ENCODE results near the gene MINDY4.

The MINDY4 gene

DNA sequence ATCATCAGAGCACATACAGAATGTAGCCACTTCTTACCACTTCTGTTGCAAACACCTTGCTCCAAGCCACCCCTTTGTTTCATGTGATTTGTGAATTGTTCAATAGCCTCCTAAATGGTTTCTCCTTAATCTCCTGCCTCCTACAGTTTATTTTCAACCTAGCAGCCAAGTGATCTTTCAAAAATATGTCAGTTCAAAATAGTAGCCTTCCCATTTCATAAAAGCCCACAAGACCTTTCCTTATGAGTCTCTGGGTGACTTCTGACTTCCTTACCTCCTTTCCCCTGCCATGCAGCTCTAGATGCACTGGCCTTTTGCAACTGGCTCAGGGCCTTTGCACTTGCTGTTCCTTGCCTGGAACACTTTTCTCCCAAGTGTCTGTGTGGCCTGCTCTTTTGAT, 4.8 kb downstream of the MINDY4 start:
- DNase-seq (ENCODE audit: low read depth in 2 of 2): no peak

DNA sequence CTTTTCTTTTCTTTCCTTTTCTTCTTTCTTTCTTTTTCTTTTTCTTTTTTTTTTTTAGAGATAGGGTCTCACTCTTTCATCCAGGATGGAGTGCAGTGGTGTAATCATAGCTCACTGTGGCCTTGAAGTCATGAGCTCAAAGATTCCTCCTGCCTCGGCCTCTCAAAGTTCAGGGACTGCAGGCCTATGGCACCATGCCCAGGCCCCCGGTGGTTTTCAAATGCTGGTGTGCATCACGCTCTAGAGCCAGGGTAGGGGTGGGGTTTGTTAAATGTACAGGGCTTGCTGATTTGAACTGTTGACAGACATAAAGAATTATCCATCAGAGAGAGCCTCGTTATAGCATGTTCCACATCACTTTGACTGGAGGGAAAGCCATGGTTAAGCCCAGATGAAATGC, 5.8 kb downstream of the MINDY4 start:
- DNase-seq (ENCODE audit: low read depth in 2 of 2): no peak

DNA sequence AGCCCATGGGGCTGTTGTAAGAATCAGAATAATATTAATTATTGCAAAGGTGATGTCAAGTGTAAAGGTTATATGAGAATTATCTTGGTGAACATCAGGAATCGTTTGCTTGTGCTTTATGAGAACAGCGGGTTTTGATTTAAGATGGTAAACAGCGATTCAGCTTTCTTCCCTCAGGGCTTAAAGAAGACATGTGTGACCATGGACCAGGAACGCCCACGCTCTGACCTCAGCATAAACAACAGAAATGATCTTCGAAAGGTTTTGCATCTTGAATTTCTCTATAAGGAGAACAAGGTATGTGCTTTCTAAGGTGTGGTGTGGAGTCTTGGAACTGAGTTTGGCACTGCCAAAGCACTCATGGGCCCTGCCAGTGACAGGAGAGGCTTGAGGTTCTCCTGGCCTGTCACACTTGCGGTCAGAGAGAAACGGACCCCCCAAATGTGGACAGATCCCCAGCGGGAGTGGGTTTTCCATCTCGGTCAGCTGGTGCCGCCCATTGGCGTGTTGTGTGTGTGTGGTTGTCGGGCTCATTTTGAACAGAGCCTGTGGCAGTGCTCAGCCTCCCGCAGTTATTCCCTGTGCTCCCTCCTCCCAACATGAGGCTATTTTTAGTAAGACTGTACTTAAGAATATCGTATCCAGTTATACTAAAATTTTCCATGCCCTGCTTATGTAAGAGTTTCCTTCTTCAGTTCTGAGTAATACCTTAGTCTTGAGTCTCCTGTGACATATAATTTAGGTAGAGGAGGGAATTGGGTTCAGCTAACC, 7.2 kb downstream of the MINDY4 start:
- no peak for DNase-seq (ENCODE audit: low read depth in 2 of 2)

DNA sequence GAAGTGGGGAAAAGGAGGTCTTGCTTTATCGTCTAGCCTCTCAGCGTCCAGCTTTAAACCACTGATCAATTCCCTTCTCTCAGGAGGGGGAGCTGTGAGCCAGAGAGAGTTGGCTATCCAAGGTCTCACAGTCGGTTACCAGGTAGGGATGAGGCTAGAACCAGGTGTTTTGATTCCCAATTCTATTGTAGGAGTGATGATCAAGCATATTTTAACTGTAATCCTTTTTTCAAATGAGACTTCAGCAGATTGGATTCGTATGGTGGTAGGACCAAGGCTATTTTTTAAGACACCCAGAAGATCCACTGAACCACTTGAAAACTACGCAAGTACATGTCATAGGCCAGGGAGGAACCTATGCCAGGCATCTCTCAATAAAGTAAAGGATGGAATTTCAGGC, 8.4 kb downstream of the MINDY4 start:
- DNase-seq (ENCODE audit: low read depth in 2 of 2): no peak

DNA sequence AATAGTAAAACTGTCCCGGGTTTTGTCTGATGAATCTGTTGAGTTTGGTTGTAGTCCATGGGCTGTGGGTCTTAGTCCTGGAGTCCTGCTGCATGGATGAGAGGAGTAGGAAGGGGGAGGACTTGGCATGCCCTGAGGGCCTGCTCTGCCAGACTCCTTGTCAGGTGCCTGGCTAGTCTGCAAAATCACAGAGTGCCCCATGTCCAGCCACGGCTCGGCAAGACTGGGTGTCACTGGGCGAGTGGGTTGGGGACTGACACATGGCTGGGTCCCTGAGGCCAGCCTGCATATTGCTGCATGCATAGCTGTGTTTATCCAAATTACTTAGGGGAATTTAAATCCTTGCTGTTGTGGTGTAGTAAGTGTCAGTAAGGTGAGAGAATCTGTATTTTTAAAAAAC, 9.7 kb downstream of the MINDY4 start:
- DNase-seq (ENCODE audit: low read depth in 2 of 2): no peak

DNA sequence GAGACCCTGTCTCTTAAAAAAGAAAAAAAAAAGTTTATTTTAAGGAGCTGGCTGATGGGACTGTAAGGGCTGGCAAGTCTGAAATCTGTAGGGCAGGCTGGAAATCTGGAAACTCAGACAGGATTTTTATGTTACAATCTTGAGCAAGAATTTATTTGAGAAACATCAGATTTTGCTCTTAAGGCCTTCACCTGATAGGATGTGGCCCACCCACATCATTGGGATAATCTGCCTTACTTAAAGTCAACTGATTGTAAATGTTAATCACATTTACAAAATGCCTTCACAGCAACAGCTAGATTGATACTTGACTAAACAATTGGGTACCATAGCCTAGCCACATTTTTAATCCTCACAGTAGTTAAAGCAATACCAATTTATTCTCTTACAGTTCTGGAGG, 11.5 kb downstream of the MINDY4 start:
- no peak for DNase-seq (ENCODE audit: low read depth in 2 of 2)

DNA sequence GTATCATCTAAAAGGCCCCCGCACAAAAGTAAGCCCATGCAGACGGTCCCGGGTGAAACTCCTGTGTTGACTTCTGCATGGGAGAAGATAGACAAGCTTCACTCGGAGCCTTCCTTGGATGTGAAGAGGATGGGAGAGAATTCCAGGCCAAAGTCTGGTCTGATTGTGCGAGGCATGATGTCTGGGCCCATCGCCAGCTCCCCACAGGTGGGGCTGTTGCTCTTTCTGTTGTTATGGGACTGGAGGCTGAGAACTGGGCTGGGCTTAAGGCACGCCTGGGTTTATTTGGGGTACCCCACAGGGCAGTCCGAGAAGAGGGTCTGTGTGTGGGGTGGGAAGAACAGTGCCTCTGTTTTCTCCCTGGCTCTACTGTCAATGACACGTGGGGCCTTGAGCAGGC, 14.6 kb downstream of the MINDY4 start:
- no peak for DNase-seq (ENCODE audit: low read depth in 2 of 2)

DNA sequence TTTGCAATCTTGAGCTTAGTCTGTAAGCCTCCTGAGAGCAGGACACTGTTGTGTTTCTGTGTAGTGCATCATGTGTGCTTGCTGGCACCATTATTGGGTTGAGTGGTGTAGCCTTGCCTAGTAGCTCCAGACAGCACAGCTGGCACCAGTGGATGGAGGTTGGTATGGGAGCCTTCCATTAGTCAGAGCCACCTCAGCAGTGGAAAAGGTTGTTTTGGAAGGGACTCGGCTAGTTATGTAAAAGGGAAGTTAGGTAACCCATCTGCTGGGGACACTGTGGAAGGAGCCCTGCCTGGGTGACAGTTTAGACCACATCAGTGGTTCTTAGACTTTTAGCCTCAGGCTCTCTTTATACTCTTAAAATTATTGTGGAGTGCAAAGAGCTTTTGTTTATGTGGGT, 16.3 kb downstream of the MINDY4 start:
- no peak for DNase-seq (ENCODE audit: low read depth in 2 of 2)

DNA sequence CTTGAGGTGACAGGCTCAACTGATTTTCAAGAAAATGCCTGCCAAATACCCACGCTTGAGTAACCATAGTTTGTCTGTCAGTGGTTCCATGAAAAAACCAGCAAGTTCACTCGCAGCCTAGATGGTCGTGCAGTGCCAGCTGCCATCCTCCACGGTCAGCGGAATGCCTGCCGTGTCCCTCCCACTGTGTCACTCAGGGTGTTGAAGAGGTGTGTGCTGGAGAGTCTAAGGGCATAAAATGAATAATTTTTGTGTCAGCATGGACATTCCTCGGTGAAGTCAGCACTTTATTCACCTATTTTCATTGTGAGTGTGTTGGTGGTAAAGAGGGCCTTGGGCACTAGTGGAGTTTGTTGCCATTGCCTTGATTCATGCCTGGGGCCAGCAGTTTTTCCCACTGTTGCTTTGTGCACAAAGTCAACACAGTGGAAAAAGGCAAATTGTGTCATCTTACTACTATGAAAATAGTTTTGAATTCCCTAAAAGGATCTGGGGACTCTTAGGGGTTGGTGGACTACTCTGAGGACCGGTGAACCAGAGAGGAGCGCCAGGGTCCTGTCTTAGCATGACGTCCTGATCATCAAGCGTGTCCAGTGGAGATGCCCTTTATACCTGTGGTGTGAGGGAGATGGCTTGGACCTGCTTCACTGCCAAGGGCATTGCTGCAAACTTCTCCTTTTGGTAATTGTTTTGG, 17.6 kb downstream of the MINDY4 start:
- no peak for DNase-seq (ENCODE audit: low read depth in 2 of 2)

DNA sequence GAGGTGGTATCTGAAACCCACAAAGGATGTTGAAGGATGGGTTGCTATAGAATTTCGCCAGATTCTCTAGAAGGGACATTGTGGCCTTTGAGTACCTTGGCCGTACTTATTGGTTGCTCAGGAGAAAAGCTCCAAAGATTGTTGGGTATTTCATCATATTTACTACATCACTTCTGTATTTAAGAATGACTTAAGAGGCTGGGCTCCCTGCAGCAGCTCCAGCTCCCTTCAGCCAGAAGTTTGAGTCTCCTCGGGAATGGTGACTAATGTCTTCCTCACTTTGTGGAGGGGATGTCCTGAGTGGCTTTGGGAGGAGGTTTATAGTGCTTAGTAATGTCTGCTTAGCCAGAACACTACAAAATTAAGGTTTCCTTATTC, 18.1 kb downstream of the MINDY4 start:
- no peak for DNase-seq (ENCODE audit: low read depth in 2 of 2)

DNA sequence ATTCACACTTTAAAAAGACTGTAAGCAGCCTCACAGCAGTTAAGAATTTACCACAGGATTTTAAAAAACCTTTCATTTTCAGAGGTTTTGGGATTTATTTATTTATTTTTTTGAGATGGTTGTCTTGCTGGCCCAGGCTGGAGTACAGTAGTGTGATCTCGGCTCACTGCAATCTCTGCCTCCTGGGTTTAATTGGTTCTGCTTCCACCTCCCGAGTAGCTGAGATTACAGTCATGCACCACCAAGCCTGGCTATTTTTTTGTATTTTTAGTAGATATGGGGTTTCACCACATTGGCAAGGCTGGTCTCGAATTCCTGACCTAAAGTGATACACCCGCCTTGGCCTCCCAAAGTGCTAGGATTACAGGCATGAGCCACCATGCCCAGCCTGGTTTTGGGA, 19.1 kb downstream of the MINDY4 start:
- DNase-seq (ENCODE audit: low read depth in 2 of 2): no peak

DNA sequence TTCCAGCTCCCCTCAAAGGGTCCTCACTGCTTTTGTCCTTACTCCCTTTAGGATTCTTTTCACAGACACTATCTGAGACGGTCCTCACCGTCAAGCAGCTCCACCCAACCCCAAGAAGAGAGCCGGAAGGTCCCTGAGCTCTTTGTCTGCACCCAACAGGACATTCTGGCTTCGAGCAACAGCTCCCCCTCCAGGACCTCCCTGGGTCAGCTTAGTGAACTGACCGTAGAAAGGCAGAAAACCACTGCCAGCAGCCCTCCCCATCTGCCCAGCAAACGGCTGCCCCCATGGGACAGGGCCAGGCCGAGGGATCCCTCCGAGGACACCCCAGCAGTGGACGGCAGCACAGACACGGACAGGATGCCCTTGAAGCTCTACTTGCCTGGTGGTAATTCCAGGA, 19.9 kb downstream of the MINDY4 start:
- DNase-seq (ENCODE audit: low read depth in 2 of 2): no peak

DNA sequence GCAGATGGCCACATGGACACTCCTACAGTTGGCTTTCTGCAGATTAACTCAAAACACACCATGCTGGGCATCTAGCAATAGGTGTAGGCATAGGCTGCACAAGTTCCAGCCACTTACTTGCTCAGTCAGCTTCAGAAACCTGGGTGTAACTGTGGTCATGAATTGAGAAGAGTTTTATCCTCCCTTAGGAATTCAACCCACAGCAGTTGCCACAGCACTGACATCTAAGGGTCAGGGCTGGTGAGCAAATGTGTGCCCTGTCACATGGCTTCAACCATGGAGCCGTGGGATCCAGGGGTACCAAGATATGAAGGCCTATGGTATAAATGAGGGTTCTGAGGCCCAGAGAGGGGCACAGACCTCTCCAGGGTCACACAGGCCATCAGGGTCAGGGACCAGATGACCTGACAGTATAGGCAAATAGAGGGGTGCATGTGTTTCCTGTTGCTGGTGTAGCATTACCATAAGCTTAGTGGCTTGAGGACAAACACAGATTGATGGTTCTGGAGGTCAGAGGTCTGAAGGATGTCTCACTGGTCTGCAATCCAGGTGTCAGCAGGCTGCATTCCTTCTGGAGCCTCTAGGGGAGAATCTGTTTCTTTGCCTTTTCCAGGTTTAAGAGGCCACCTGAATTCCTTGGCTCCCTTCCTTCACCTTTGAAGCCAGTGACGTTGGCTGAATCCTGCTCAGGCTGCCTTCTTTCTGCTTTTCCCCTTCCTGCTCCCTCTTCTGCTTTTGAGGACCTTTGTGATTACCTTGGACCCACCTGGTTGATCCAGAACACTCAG, 24.1 kb downstream of the MINDY4 start:
- DNase-seq (ENCODE audit: low read depth in 2 of 2): no peak

DNA sequence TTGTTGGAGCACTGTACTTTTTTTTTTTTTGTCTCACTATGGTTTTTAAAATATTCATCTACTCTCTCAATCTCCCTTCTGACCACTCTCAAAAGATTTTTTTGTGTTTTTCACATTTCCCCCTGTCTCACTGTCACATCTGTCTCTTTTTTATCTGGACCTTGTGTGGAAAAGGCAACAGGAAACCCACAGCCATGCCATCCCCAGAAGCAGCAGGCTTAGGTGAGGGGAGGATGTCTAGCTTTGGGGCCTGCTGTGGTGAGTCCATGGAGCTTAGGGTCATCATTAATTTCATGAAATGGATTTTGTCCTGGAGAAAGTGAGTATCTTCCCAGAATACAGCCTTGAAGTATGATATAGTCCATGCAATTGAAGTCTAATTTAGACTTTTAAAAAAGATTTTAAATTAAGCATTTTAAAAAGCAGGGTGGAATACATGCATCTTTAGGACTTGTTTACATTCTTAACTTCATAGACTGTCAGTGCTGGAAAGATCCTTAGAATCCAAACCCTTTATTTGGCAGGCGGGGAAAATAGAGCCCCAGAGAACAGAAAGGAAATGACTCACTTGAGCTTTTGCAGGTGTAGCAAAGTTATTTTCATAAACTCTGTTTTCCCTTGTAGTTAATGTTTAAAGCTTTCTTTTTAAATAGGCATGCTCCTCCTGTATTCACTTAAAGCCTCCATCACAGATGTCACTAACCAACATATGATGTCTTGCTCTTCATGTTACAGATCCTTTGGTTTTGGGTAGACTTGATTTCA, 25.1 kb downstream of the MINDY4 start:
- no peak for DNase-seq (ENCODE audit: low read depth in 2 of 2)

DNA sequence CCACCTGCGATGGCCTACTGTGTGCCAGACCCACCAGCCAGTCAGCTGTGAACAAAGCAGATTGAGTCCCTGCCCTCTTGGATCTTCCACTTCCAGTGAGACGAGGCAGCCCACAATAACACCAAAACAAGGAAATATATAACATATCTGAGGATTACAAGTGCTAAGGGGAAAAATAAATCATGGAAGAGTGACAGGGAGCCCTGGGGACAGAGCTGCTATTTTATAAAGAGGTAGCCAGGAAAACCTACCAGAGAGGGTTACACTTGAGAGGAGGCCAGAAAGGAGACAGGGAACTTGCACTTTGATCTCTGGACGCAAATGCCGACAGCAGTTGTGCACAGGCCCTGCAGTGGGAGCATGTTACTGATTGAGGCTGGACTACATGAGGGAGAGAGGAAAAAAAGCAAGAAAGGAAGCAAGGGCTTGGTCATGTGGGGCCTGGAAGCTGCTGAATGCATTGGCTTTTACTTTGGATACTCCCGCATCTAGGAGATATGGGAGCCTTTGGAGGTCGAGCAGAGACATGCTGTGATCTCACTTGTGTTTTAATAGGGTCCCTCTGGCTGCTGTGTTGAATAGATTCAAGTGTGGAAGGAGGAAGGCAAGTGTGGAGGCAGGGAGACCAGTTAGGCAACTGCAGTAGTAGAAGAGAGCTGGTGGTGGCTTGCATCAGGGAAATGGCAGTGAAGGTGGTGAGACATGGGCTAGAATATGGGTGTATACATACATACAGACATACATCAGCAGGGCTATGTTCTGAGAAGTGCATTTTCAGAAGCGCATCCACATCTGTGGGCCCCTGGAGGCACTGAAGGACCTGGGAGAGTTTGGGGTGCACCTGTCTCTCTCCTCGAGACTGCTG, 26.2 kb downstream of the MINDY4 start:
- DNase-seq (ENCODE audit: low read depth in 2 of 2): no peak

DNA sequence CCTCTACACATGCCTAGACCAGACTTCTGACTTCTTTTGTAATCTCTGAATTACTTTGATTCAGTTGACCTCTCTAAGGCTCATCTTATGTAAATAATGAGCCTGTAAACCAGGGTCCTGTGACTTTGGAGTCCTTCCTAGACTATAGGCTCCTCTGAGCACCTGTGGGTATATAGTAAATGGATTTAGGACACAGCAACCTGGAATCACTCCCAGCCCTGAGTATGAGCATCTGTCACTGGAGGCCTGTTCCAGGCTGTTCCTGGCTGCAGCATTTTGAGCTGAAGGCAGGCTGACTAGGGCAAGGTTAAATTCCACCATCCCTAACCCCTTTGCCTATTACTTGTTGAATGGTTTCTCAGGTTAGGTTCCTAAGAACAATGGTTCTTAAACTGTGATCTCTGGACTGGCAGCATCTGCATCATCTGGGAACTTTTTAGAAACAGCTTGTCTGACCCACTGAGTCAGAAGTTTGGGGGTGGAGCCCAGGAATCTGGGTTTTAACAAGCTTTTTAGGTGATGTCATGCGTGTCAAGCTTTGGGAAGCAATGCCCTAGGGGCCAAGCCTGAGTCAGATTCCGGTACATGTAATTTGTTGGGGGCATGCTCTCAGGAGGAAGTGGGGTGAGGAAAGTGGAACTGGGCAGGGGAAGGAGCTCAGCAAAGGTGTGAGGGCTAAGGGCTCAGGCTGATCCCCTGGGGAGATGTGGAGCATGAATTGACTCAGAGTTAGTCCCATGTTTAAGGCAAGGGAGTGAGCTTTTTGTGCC, 28.2 kb downstream of the MINDY4 start:
- no peak for DNase-seq (ENCODE audit: low read depth in 2 of 2)

DNA sequence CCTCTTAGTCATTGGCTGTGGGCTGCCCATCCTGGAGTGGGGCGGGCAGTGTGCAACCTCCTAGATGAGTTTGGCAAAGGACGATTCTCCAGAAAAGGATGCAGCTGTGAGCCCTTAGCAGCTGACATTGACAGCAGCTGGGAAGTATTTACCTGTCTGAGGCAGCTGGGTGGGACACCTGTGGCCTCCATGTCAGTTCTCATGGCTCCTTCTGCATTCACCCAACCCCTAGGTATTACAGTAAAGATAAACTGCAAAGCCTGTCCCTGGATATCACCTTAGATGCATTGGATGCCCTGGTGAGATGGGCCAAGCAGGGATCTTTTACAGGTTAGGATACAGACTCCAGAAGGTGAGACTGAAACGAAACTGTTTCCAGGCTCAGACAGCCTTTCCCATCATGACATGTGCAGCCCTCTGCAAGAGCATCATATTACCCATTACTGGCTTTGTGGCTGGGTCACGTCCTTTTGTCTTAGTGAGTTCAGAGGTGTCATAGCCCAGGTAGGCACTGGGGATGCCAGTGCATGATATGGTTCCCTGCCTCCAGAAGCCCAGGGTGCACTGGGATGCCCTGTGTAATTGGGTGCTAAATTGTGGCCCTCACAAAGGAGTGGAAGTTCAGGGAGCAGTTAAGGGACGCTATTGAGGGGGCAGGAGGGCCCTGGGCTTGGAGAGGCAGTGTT, 28.9 kb downstream of the MINDY4 start:
- DNase-seq (ENCODE audit: low read depth in 2 of 2): no peak

DNA sequence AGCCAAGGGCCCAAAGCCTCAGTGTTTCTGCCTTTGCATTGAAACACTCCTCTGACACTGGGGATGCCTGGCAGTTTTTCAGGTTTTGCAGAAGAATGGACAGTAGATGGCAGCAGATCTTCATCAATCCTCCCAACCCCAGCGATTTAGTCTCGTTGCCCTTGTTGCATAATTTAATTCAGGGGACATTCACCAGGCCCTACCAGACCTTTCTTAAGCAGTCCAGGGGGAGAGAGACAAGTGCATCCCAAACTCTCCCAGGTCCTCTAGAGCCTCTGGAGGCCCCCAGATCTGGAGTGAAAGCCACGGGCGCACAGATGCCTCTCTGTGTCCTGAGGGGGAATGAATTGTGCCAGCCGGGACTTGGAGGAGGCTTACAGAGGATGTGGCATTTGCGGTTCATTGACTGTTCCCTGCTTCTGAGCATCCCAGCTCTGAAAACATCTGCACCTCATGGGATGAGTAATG, 29.6 kb downstream of the MINDY4 start:
- DNase-seq (ENCODE audit: low read depth in 2 of 2): peak in 1 of 2 donors; percentile 15

DNA sequence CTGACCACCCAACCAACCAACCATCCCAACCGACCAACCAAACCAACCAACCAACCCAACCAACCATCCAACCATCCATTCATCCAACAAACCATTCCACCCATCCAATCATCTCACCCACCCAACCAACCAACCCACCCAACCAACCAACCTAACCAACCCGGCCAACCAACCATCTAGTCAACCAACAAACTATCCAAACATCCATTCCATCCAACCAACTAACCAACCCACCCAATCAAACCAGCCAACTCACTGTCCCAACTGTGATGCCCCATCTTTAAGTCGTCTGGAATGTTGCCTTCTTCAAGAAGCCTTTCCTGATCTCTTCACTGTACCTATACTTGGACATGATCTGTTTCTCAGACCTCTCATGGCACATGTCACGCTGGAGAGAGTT, 31.6 kb downstream of the MINDY4 start:
- no peak for DNase-seq (ENCODE audit: low read depth in 2 of 2)
